Astrocyte (in vitro differentiated cells and primary cell): ENCODE data around the gene SOHLH2. TPM values are rescaled to one million over a fixed set of nuclear protein-coding genes. Genes with fewer than 3 reads are reported as not detected.

ENCODE experiments used
- DNase-seq: peaks from one replicate; pipeline ENCODE4 v3.0.0-alpha.2; 2010; ENCODE audit warnings: low read depth
- FAIRE-seq: peaks from 2 replicates; lab custom pipeline; 2011; peaks lifted over from hg19 to GRCh38; lab: Jason Lieb, UNC
- H2AFZ ChIP-seq: 2 replicates; pipeline ENCODE4 v1.6.0; 2012; ENCODE audit warnings: low read depth, low read length, inconsistent platforms
- H3K27ac ChIP-seq: 2 replicates; pipeline ENCODE4 v1.5.1; 2011; ENCODE audit warnings: low read depth, low read length, inconsistent platforms
- H3K27me3 ChIP-seq: 2 replicates; pipeline ENCODE4 v1.6.0; 2011; ENCODE audit warnings: low read length, inconsistent platforms; ENCODE audit not compliant: insufficient read depth
- H3K36me3 ChIP-seq: 2 replicates; pipeline ENCODE4 v1.5.1; 2011; ENCODE audit warnings: low read length, inconsistent platforms; ENCODE audit not compliant: insufficient read depth
- H3K4me1 ChIP-seq: 2 replicates; pipeline ENCODE4 v1.5.1; 2011; ENCODE audit warnings: low read length, inconsistent platforms; ENCODE audit not compliant: insufficient read depth
- H3K4me2 ChIP-seq: 2 replicates; pipeline ENCODE4 v1.6.0; 2012; ENCODE audit warnings: low read length, inconsistent platforms
- H3K4me3 ChIP-seq: 2 replicates; pipeline ENCODE4 v1.5.1; 2011; ENCODE audit warnings: low read depth, mild to moderate bottlenecking, low read length, inconsistent platforms; ENCODE audit not compliant: insufficient read depth
- H3K79me2 ChIP-seq: 2 replicates; pipeline ENCODE4 v1.6.0; 2012; ENCODE audit warnings: mild to moderate bottlenecking, low read length, inconsistent platforms; ENCODE audit not compliant: insufficient read depth
- H3K9ac ChIP-seq: 2 replicates; pipeline ENCODE4 v1.6.0; 2012; ENCODE audit warnings: mild to moderate bottlenecking, low read length, inconsistent platforms
- H3K9me3 ChIP-seq: 2 replicates; pipeline ENCODE4 v1.5.1; 2012; ENCODE audit warnings: low read depth, mild to moderate bottlenecking, low read length, inconsistent platforms; ENCODE audit not compliant: insufficient read depth
- H4K20me1 ChIP-seq: 2 replicates; pipeline ENCODE4 v1.6.0; 2012; ENCODE audit warnings: low read length, inconsistent platforms; ENCODE audit not compliant: insufficient read depth
- H3K27ac Mint-ChIP-seq: one replicate; pipeline ENCODE4 v1.8.0; 2021; ENCODE audit warnings: mild to moderate bottlenecking, mixed read lengths; ENCODE audit not compliant: unreplicated experiment
- H3K27me3 Mint-ChIP-seq: one replicate; pipeline ENCODE4 v1.8.0; 2021; ENCODE audit warnings: low read depth, mixed read lengths; ENCODE audit not compliant: unreplicated experiment
- H3K36me3 Mint-ChIP-seq: one replicate; pipeline ENCODE4 v1.8.0; 2021; ENCODE audit warnings: low read depth, mixed read lengths; ENCODE audit not compliant: unreplicated experiment
- H3K4me1 Mint-ChIP-seq: one replicate; pipeline ENCODE4 v1.8.0; 2021; ENCODE audit warnings: low read depth, mixed read lengths; ENCODE audit not compliant: unreplicated experiment
- H3K4me3 Mint-ChIP-seq: one replicate; pipeline ENCODE4 v1.8.0; 2021; ENCODE audit warnings: mild to moderate bottlenecking, moderate library complexity, mixed read lengths; ENCODE audit not compliant: unreplicated experiment
- H3K9me3 Mint-ChIP-seq: one replicate; pipeline ENCODE4 v1.8.0; 2021; ENCODE audit warnings: mild to moderate bottlenecking, mixed read lengths; ENCODE audit not compliant: unreplicated experiment
- CTCF ChIP-seq: IDR thresholded peaks from 2 replicates; pipeline ENCODE4 v1.5.1; 2011; ENCODE audit warnings: low read depth, mild to moderate bottlenecking, inconsistent platforms, low read length, moderate library complexity; ENCODE audit not compliant: insufficient read depth
- EZH2 ChIP-seq: IDR thresholded peaks from 2 replicates; pipeline ENCODE4 v1.6.1; 2012; ENCODE audit warnings: mild to moderate bottlenecking, low read length, inconsistent platforms; ENCODE audit not compliant: insufficient read depth
- total RNA-seq: library from RNA; stranded (reverse); gene quantifications from 2 replicates; pipeline ENCODE4 v1.2.1, GENCODE V29; 2021

The SOHLH2 gene
- total RNA-seq, 1 donor from 2014 or later: not detected

- DNase-seq (no peak), FAIRE-seq (no peak)
- Histone ChIP-seq H3K4me3 (no peak overlapping the region), H3K27ac (no peak overlapping the region), H3K9ac (peak overlapping the region; percentile 19), H3K4me1 (peaks cover 20% of the 10 kb centered on the region), H4K20me1 (no peaks in the 10 kb centered on the region), H3K4me2 (no peak overlapping the region), H3K36me3 (no peaks in the 10 kb centered on the region), H3K27me3 (peaks cover 20% of the 10 kb centered on the region), H2AFZ (no peak overlapping the region), H3K9me3 (no peaks in the 10 kb centered on the region), H3K79me2 (no peaks in the 10 kb centered on the region)
- H3K9me3 Mint-ChIP-seq: no peaks in the 10 kb centered on the region
- no peaks in the 10 kb centered on the region for H3K36me3 Mint-ChIP-seq
- H3K4me1 Mint-ChIP-seq: peaks cover 3% of the 10 kb centered on the region
- peaks cover 16% of the 10 kb centered on the region for H3K27me3 Mint-ChIP-seq
- H3K27ac Mint-ChIP-seq: no peak overlapping the region
- H3K4me3 Mint-ChIP-seq: no peak overlapping the region
- TF ChIP-seq EZH2: no peak
- no peak for TF ChIP-seq CTCF
These were observed 56.9 kb downstream of the SOHLH2 start for GRCh38 chr13:36157480-36157879.

DNA sequence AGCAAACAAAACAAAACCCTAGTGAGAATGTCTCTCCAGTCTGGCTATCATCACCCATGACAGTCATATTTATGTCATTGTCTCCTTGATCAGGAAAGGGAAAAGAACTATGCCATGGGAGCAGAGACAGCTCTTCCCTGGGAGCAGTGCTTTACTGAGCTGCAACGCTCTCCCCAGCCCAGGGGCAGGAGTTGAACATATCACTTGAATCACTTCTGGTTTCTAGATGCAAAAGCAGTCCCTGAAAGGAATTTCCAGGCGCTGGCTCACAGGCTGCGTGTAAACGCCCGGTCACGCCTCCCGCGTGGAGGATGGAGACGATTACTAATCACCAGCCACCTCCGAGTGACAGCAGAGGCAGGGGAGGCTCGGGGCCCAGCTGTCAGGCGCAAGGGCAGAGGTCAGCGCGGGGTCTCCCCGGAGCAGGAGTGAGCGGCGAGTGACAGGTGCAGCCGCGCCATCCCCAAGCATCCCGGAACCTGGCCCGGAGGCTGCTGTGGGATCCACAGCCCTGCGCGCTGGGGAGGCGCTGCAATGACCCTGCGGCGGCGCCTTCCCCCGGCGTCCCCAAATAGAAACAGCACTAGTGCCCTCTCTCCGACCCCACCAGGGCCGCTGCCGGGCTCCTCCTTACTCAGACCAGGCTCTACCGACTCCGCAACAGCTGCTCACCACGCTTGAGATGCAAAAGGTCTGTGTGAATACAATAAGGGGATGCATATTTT, 59.6 kb downstream of the SOHLH2 start:
- no peak overlapping the region for H3K27ac Mint-ChIP-seq
- Histone ChIP-seq H3K79me2 (no peaks in the 10 kb centered on the region), H3K36me3 (no peaks in the 10 kb centered on the region), H3K4me2 (peak overlapping the region; percentile 81), H2AFZ (peak overlapping the region; percentile 49), H3K4me3 (peak overlapping the region; percentile 31), H4K20me1 (no peaks in the 10 kb centered on the region), H3K27me3 (peaks cover 16% of the 10 kb centered on the region), H3K9ac (peak overlapping the region; percentile 55), H3K27ac (no peak overlapping the region), H3K9me3 (no peaks in the 10 kb centered on the region), H3K4me1 (peaks cover 20% of the 10 kb centered on the region)
- H3K27me3 Mint-ChIP-seq: peaks cover 18% of the 10 kb centered on the region
- no peak for TF ChIP-seq CTCF
- no peak for TF ChIP-seq EZH2
- DNase-seq (no peak), FAIRE-seq (no peak)
- no peak overlapping the region for H3K4me3 Mint-ChIP-seq
- H3K9me3 Mint-ChIP-seq: peaks cover 3% of the 10 kb centered on the region
- peaks cover 2% of the 10 kb centered on the region for H3K4me1 Mint-ChIP-seq
- no peaks in the 10 kb centered on the region for H3K36me3 Mint-ChIP-seq

DNA sequence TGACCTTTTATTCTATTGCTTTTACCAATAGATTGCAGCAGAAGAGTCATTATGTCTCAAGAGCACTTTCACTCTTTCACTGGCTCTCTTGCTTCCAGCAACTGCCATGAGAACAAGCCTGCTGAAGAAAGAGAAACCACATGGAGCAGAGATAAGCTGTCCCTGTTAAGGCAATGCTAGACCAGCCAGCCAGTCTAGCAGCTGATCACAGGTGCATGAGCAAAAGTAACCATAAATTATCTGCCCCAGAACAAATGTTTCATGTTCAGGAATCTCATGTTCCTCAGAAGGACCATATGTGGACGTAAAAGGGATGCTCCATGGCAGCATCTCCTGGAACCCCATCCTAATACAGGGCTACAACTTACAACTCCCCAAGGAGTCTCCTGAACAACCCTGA, 62.8 kb downstream of the SOHLH2 start:
- H2AFZ ChIP-seq: no peak overlapping the region
- no peak overlapping the region for H3K27ac Mint-ChIP-seq
- no peak for FAIRE-seq
- no peaks in the 10 kb centered on the region for H3K9me3 ChIP-seq
- H3K36me3 ChIP-seq: no peaks in the 10 kb centered on the region
- peaks cover 3% of the 10 kb centered on the region for H3K4me1 ChIP-seq
- peaks cover 18% of the 10 kb centered on the region for H3K27me3 Mint-ChIP-seq
- TF ChIP-seq CTCF (no peak), EZH2 (no peak)
- no peak overlapping the region for H3K9ac ChIP-seq
- H3K9me3 Mint-ChIP-seq: peaks cover 3% of the 10 kb centered on the region
- peaks cover 13% of the 10 kb centered on the region for H3K27me3 ChIP-seq
- H4K20me1 ChIP-seq: no peaks in the 10 kb centered on the region
- H3K79me2 ChIP-seq: no peaks in the 10 kb centered on the region
- no peak for DNase-seq
- H3K36me3 Mint-ChIP-seq: no peaks in the 10 kb centered on the region
- no peak overlapping the region for H3K4me3 ChIP-seq
- no peak overlapping the region for H3K4me3 Mint-ChIP-seq
- H3K4me1 Mint-ChIP-seq: peaks cover 5% of the 10 kb centered on the region
- no peak overlapping the region for H3K4me2 ChIP-seq
- H3K27ac ChIP-seq: no peak overlapping the region
